Common myeloid progenitor, CD34-positive (primary cell): ENCODE measurements around the gene DUSP23. TPM values are rescaled to one million over a fixed set of nuclear protein-coding genes. Genes with fewer than 3 reads are reported as not detected.
A peak's percentile ranks its signal among the peaks of the same experiment; 100 is the strongest.

Experiments used
- CTCF ChIA-PET: fragments of 350-600 bp; sonication (Branson Sonifier 250); formaldehyde crosslinking; loops from one replicate; lab custom pipeline; 2021; ENCODE audit warnings: antibody characterized with exemption; lab: Charles Lee
- POLR2A ChIA-PET: fragments of 350-600 bp; sonication (Branson Sonifier 250); formaldehyde crosslinking; loops from one replicate; lab custom pipeline; 2021; ENCODE audit warnings: antibody characterized with exemption; lab: Charles Lee
- DNase-seq, 3 donors: peaks; one replicate each; pipeline versions ENCODE4 v3.0.0 to v3.0.0-alpha.2; 2013
- H3K27ac ChIP-seq, 2 experiments: 1 replicate in 1 of 2; 2 replicates in 1 of 2; pipeline ENCODE4 v1.7.0; 2013; ENCODE audit warnings: inconsistent platforms in 2 of 2, low read length in 2 of 2, mild to moderate bottlenecking in 2 of 2, low read depth in 1 of 2, moderate library complexity in 1 of 2; ENCODE audit not compliant: severe bottlenecking in 2 of 2, insufficient read depth in 1 of 2, poor library complexity in 1 of 2
- H3K27me3 ChIP-seq, 5 experiments: replicated peaks in 2 of 5; 1 replicate in 3 of 5; 2 replicates in 2 of 5; pipeline versions ENCODE4 v1.6.1 to v1.7.0; 2013; ENCODE audit warnings: low read length in 4 of 5, mild to moderate bottlenecking in 2 of 5, moderate library complexity in 2 of 5, inconsistent platforms in 1 of 5; ENCODE audit not compliant: insufficient read depth in 5 of 5, control insufficient read depth in 4 of 5
- H3K36me3 ChIP-seq, 4 experiments: 1 replicate in 2 of 4; 2 replicates in 2 of 4; pipeline versions ENCODE4 v1.6.1 to v1.7.0; 2013; ENCODE audit warnings: low read length in 3 of 4, control low read depth in 1 of 4, mild to moderate bottlenecking in 1 of 4; ENCODE audit not compliant: control insufficient read depth in 4 of 4, insufficient read depth in 4 of 4
- H3K4me1 ChIP-seq, 4 experiments: 1 replicate in 3 of 4; 2 replicates in 1 of 4; pipeline versions ENCODE4 v1.6.1 to v1.7.1; 2013; ENCODE audit warnings: low read length in 3 of 4, mild to moderate bottlenecking in 3 of 4, control low read depth in 1 of 4, inconsistent platforms in 1 of 4, moderate library complexity in 1 of 4; ENCODE audit not compliant: control insufficient read depth in 4 of 4, insufficient read depth in 4 of 4; ENCODE audit errors: control extremely low read depth in 1 of 4
- H3K4me3 ChIP-seq, 7 experiments: 1 replicate in 4 of 7; 2 replicates in 3 of 7; pipeline versions ENCODE4 v1.5.1 to v1.7.0; 2013; ENCODE audit warnings: mild to moderate bottlenecking in 7 of 7, low read length in 6 of 7, moderate library complexity in 6 of 7, inconsistent platforms in 2 of 7, low read depth in 2 of 7, control low read depth in 1 of 7; ENCODE audit not compliant: insufficient read depth in 4 of 7, control insufficient read depth in 1 of 7; ENCODE audit errors: extremely low read depth in 1 of 7
- H3K9me3 ChIP-seq, 5 experiments: 1 replicate in 4 of 5; 2 replicates in 1 of 5; pipeline versions ENCODE4 v1.6.1 to v1.7.1; 2013; ENCODE audit warnings: low read length in 4 of 5, mild to moderate bottlenecking in 2 of 5, inconsistent platforms in 1 of 5, low read depth in 1 of 5, moderate library complexity in 1 of 5; ENCODE audit not compliant: control insufficient read depth in 4 of 5, insufficient read depth in 2 of 5; ENCODE audit errors: control extremely low read depth in 1 of 5
- WGBS: methylation state at CpG from one replicate; pipeline ENCODE4 v1.1.5; 2013; ENCODE audit not compliant: insufficient coverage; 5-methylcytosine and 5-hydroxymethylcytosine counted together
- polyA plus RNA-seq: library from polyadenylated mRNA; unstranded; fragments of 120-200 nt; gene quantifications from one replicate; pipeline ENCODE4 v1.2.1, GENCODE V29; 2013

The DUSP23 gene
- polyA plus RNA-seq = 31.5 TPM

- peak within 1 kb of the TSS in 1 of 2 experiments; percentile 32 for H3K27ac ChIP-seq
- under 1% methylated on average over 76 of the region's 88 CpGs for WGBS
- peak within 1 kb of the TSS; percentile 51 to 83 (median 70) for H3K4me3 ChIP-seq
- peak; percentile 97 to 98 (median 98) for DNase-seq
- POLR2A ChIA-PET = no interaction called here
- CTCF ChIA-PET = interaction anchor here (0.6 to 4.1 kb wide), 12 partner anchors 9 to 228 kb away, joined by 3 to 33 read pairs (median 4); partner anchors contain the start of gene FCRL6
- H3K4me1 ChIP-seq = peaks cover 4 to 33% (median 16%) of the 10 kb centered on the region in 4 experiments
- no peaks in the 10 kb centered on the region for H3K9me3 ChIP-seq
- H3K36me3 ChIP-seq = peaks cover 0 to 6% (median 3%) of the 10 kb centered on the region in 4 experiments
- H3K27me3 ChIP-seq = no peaks in the 10 kb centered on the region
Measured at GRCh38 chr1:159780583-159781582, at the start of gene DUSP23. TSS of gene DUSP23 (plus strand) at chr1:159780962. CDS start at chr1:159781101, 139 bp downstream.

- peak; percentile 13 to 74 (median 61) for DNase-seq
- no peaks in the 10 kb centered on the region for H3K27me3 ChIP-seq
- peaks cover 0 to 2% (median 0%) of the 10 kb centered on the region in 4 experiments for H3K4me1 ChIP-seq
- ChIA-PET POLR2A (no interaction called here), CTCF (no interaction called here)
- H3K4me3 ChIP-seq = no peak overlapping the region
- no peaks in the 10 kb centered on the region for H3K9me3 ChIP-seq
- no peak overlapping the region for H3K27ac ChIP-seq
- no peaks in the 10 kb centered on the region for H3K36me3 ChIP-seq
- 100% methylated on average over 1 of the region's 4 CpGs for WGBS
Measured at GRCh38 chr1:159737238-159737916, 43.4 kb upstream of the DUSP23 start.

- Histone ChIP-seq H3K4me3 (no peak overlapping the region), H3K9me3 (peaks cover 0 to 2% (median 0%) of the 10 kb centered on the region in 5 experiments), H3K36me3 (no peaks in the 10 kb centered on the region), H3K4me1 (peaks cover 0 to 20% (median 9%) of the 10 kb centered on the region in 4 experiments), H3K27me3 (no peaks in the 10 kb centered on the region), H3K27ac (peak overlapping the region in 1 of 2 experiments; percentile 29)
- DNase-seq = peak; percentile 64 to 88 (median 76)
- ChIA-PET POLR2A (no interaction called here), CTCF (no interaction called here)
- WGBS = no CpG with 5 or more reads among the region's 5 CpGs
Measured at GRCh38 chr1:159743651-159744410, 36.9 kb upstream of the DUSP23 start.

GRCh38 chr1:159746666-159747065 is 34.1 kb upstream of the DUSP23 start:
- peaks cover 0 to 20% (median 9%) of the 10 kb centered on the region in 4 experiments for H3K4me1 ChIP-seq
- no peaks in the 10 kb centered on the region for H3K36me3 ChIP-seq
- DNase-seq = peak; percentile 69 to 88 (median 87)
- H3K27ac ChIP-seq = no peak overlapping the region
- H3K27me3 ChIP-seq = no peaks in the 10 kb centered on the region
- ChIA-PET POLR2A (no interaction called here), CTCF (interaction anchor here (0.8 to 1.0 kb wide), 2 partner anchors 10 to 11 kb away, joined by 3 read pairs; no protein-coding TSS in a partner anchor)
- H3K9me3 ChIP-seq = peaks cover 0 to 2% (median 0%) of the 10 kb centered on the region in 5 experiments
- H3K4me3 ChIP-seq = no peak overlapping the region
- WGBS = no CpG with 5 or more reads among the region's 3 CpGs

GRCh38 chr1:159748370-159748769 is 32.4 kb upstream of the DUSP23 start:
- Histone ChIP-seq H3K4me1 (peaks cover 0 to 20% (median 9%) of the 10 kb centered on the region in 4 experiments), H3K9me3 (peaks cover 0 to 2% (median 0%) of the 10 kb centered on the region in 5 experiments), H3K27ac (no peak overlapping the region), H3K36me3 (no peaks in the 10 kb centered on the region), H3K27me3 (no peaks in the 10 kb centered on the region), H3K4me3 (peak overlapping the region in 1 of 7 experiments; percentile 11)
- POLR2A ChIA-PET = no interaction called here
- CTCF ChIA-PET = interaction anchor here (1.1 kb wide), 1 partner anchor 27 kb away, joined by 3 read pairs; no protein-coding TSS in a partner anchor
- 100% methylated on average over 1 of the region's 1 CpG for WGBS
- no peak for DNase-seq

GRCh38 chr1:159749630-159750029 is 31.1 kb upstream of the DUSP23 start:
- no peak for DNase-seq
- Histone ChIP-seq H3K9me3 (no peaks in the 10 kb centered on the region), H3K4me3 (no peak overlapping the region), H3K27me3 (no peaks in the 10 kb centered on the region), H3K36me3 (no peaks in the 10 kb centered on the region), H3K27ac (no peak overlapping the region), H3K4me1 (peaks cover 0 to 18% (median 9%) of the 10 kb centered on the region in 4 experiments)
- 100% methylated on average over 1 of the region's 2 CpGs for WGBS
- ChIA-PET CTCF (no interaction called here), POLR2A (no interaction called here)
